GM12892 (cell line): ENCODE data around the gene PPP1R14C.

ENCODE experiments used
- POLR2A ChIP-seq: IDR thresholded peaks from 2 replicates; pipeline ENCODE4 v1.6.1; 2011; ENCODE audit warnings: low read depth, low read length, control low read depth
- TAF1 ChIP-seq: IDR thresholded peaks from 2 replicates; pipeline ENCODE4 v1.6.1; 2011; ENCODE audit warnings: low read depth, mild to moderate bottlenecking, control low read depth, low read length, borderline replicate concordance

- TF ChIP-seq TAF1 (no peak), POLR2A (no peak)
These were observed 70.5 kb downstream of the PPP1R14C start for GRCh38 chr6:150213301-150213700.
